Neural crest cell (in vitro differentiated cells): ENCODE data around the gene PPHLN1. TPM values are rescaled to one million over a fixed set of nuclear protein-coding genes. Genes with fewer than 3 reads are reported as not detected.

Experiments used
- DNase-seq: peaks from one replicate; pipeline ENCODE4 v3.0.0; 2021; ENCODE audit warnings: low read depth, mixed read lengths, low spot score
- H3K27ac Mint-ChIP-seq: one replicate; pipeline ENCODE4 v1.8.0; 2021; ENCODE audit warnings: mild to moderate bottlenecking, mixed read lengths; ENCODE audit not compliant: unreplicated experiment
- H3K27me3 Mint-ChIP-seq: 2 replicates; pipeline ENCODE4 v1.8.0; 2021; ENCODE audit warnings: low read depth, mild to moderate bottlenecking, mixed read lengths
- H3K36me3 Mint-ChIP-seq: 2 replicates; pipeline ENCODE4 v1.8.0; 2021; ENCODE audit warnings: low read depth, mild to moderate bottlenecking, mixed read lengths
- H3K4me1 Mint-ChIP-seq: 2 replicates; pipeline ENCODE4 v1.8.0; 2021; ENCODE audit warnings: mixed read lengths
- H3K4me3 Mint-ChIP-seq: one replicate; pipeline ENCODE4 v1.8.0; 2021; ENCODE audit warnings: mild to moderate bottlenecking, mixed read lengths
- H3K9me3 Mint-ChIP-seq: 2 replicates; pipeline ENCODE4 v1.8.0; 2021; ENCODE audit warnings: mixed read lengths
- CTCF ChIP-seq: fragments of 200-600 bp; sonication (generic); conservative IDR thresholded peaks from 2 replicates; pipeline ENCODE4 v1.5.0; 2021; ENCODE audit warnings: antibody characterized with exemption, mild to moderate bottlenecking
- total RNA-seq: library from RNA; stranded (reverse); gene quantifications from 2 replicates; pipeline ENCODE4 v1.2.1, GENCODE V29; 2021

PPHLN1 gene
- total RNA-seq, 1 donor from 2014 or later: 57.9 TPM

GRCh38 chr12:42444192-42444943 is 118.4 kb downstream of the PPHLN1 start:
- H3K4me3 Mint-ChIP-seq: no peak overlapping the region
- no peaks in the 10 kb centered on the region for H3K27me3 Mint-ChIP-seq
- H3K27ac Mint-ChIP-seq: no peak overlapping the region
- no peak for DNase-seq
- no peak for TF ChIP-seq CTCF
- peaks cover 52% of the 10 kb centered on the region for H3K36me3 Mint-ChIP-seq
- peaks cover 8% of the 10 kb centered on the region for H3K9me3 Mint-ChIP-seq
- peaks cover 24% of the 10 kb centered on the region for H3K4me1 Mint-ChIP-seq

GRCh38 chr12:42445891-42446290 is 119.9 kb downstream of the PPHLN1 start:
- no peak overlapping the region for H3K27ac Mint-ChIP-seq
- no peak overlapping the region for H3K4me3 Mint-ChIP-seq
- peaks cover 29% of the 10 kb centered on the region for H3K4me1 Mint-ChIP-seq
- H3K36me3 Mint-ChIP-seq: peaks cover 60% of the 10 kb centered on the region
- no peak for TF ChIP-seq CTCF
- peaks cover 8% of the 10 kb centered on the region for H3K9me3 Mint-ChIP-seq
- no peaks in the 10 kb centered on the region for H3K27me3 Mint-ChIP-seq
- DNase-seq: no peak

GRCh38 chr12:42446761-42447160 is 120.8 kb downstream of the PPHLN1 start:
- H3K9me3 Mint-ChIP-seq: peaks cover 8% of the 10 kb centered on the region
- peaks cover 60% of the 10 kb centered on the region for H3K36me3 Mint-ChIP-seq
- no peaks in the 10 kb centered on the region for H3K27me3 Mint-ChIP-seq
- H3K4me1 Mint-ChIP-seq: peaks cover 31% of the 10 kb centered on the region
- no peak overlapping the region for H3K27ac Mint-ChIP-seq
- no peak for DNase-seq
- no peak for TF ChIP-seq CTCF
- peak overlapping the region; percentile 38 for H3K4me3 Mint-ChIP-seq

GRCh38 chr12:42447371-42447786 is 121.4 kb downstream of the PPHLN1 start:
- Mint-ChIP-seq H3K4me1 (peaks cover 31% of the 10 kb centered on the region), H3K9me3 (peaks cover 8% of the 10 kb centered on the region), H3K4me3 (no peak overlapping the region), H3K27ac (peak overlapping the region; percentile 37), H3K36me3 (peaks cover 56% of the 10 kb centered on the region), H3K27me3 (no peaks in the 10 kb centered on the region)
- no peak for DNase-seq
- no peak for TF ChIP-seq CTCF

- Mint-ChIP-seq H3K4me3 (no peak overlapping the region), H3K27ac (no peak overlapping the region), H3K27me3 (no peaks in the 10 kb centered on the region), H3K4me1 (peaks cover 27% of the 10 kb centered on the region), H3K36me3 (peaks cover 47% of the 10 kb centered on the region), H3K9me3 (peaks cover 7% of the 10 kb centered on the region)
- DNase-seq: no peak
- no peak for TF ChIP-seq CTCF
Measured at GRCh38 chr12:42448841-42449240, 122.9 kb downstream of the PPHLN1 start.
